AG04449 (cell line): Measurements from ENCODE around the gene PLG.
"Not testable (repeated sequence)": the region's sequence is repeated elsewhere in the genome, so short reads cannot be mapped to it uniquely, and the experiment has no call there.

Experiments used
- CTCF ChIA-PET: fragments of 350-600 bp; formaldehyde crosslinking; extraction: SDS; loops from one replicate; lab custom pipeline; 2021; ENCODE audit warnings: antibody characterized with exemption; lab: Yijun Ruan, JAX
- POLR2A ChIA-PET: fragments of 400-600, 350-600 bp; formaldehyde crosslinking; extraction: SDS; loops from one replicate; lab custom pipeline; 2020; ENCODE audit warnings: antibody characterized with exemption, inconsistent platforms; lab: Yijun Ruan, JAX
- DNase-seq: peaks from one replicate; pipeline ENCODE4 v3.0.0-alpha.2; 2010; ENCODE audit warnings: low read depth, low spot score
- H3K4me3 ChIP-seq: 2 replicates; pipeline ENCODE4 v1.5.1; 2011; ENCODE audit warnings: low read depth, mild to moderate bottlenecking, control low read depth, low read length
- CTCF ChIP-seq: IDR thresholded peaks from one replicate; pipeline ENCODE4 v1.5.1; 2011; ENCODE audit warnings: mild to moderate bottlenecking, moderate library complexity, low read length, control low read depth, inconsistent platforms; ENCODE audit not compliant: insufficient read depth; ENCODE audit errors: missing control alignments

PLG gene

GRCh38 chr6:160783741-160784140 is 81.7 kb downstream of the PLG start:
- ChIA-PET POLR2A (no interaction called here), CTCF (no interaction called here)
- no peak for DNase-seq
- H3K4me3 ChIP-seq = no peak overlapping the region
- TF ChIP-seq CTCF = no peak

- H3K4me3 ChIP-seq, CTCF ChIA-PET, DNase-seq, POLR2A ChIA-PET: not testable (repeated sequence)
Observed at GRCh38 chr6:160788126-160788525, 86.1 kb downstream of the PLG start.

- ChIA-PET POLR2A (no interaction called here), CTCF (no interaction called here)
- no peak for TF ChIP-seq CTCF
- DNase-seq = no peak
- no peak overlapping the region for H3K4me3 ChIP-seq
Observed at GRCh38 chr6:160788806-160789205, 86.8 kb downstream of the PLG start.

GRCh38 chr6:160789263-160790027 is 87.4 kb downstream of the PLG start:
- DNase-seq = no peak
- TF ChIP-seq CTCF = no peak
- H3K4me3 ChIP-seq = no peak overlapping the region
- ChIA-PET POLR2A (no interaction called here), CTCF (no interaction called here)

GRCh38 chr6:160790028-160790792 is 88.2 kb downstream of the PLG start:
- POLR2A ChIA-PET = no interaction called here
- TF ChIP-seq CTCF = no peak
- no peak for DNase-seq
- CTCF ChIA-PET = no interaction called here
- H3K4me3 ChIP-seq = no peak overlapping the region

- ChIA-PET POLR2A (no interaction called here), CTCF (no interaction called here)
- no peak overlapping the region for H3K4me3 ChIP-seq
- DNase-seq = no peak
- TF ChIP-seq CTCF = no peak
Observed at GRCh38 chr6:160791459-160791858, 89.4 kb downstream of the PLG start.
